Retinal pigment epithelial cell (primary cell): ENCODE data around the gene DLG4.
"Not testable (repeated sequence)": the region's sequence is repeated elsewhere in the genome, so short reads cannot be mapped to it uniquely, and the experiment has no call there.

ENCODE experiments used
- DNase-seq: peaks from one replicate; pipeline ENCODE4 v3.0.0-alpha.2; 2010; ENCODE audit warnings: low read depth
- H3K4me3 ChIP-seq: 2 replicates; pipeline ENCODE4 v1.5.1; 2011; ENCODE audit warnings: mild to moderate bottlenecking, low read length, control low read depth, moderate library complexity
- TF ChIP-seq, protein P1 (sequence below): conservative IDR thresholded peaks from 2 replicates; pipeline ENCODE4 v1.5.1; 2011; ENCODE audit warnings: low read depth, low read length, control low read depth, inconsistent platforms

DLG4 gene

DNA sequence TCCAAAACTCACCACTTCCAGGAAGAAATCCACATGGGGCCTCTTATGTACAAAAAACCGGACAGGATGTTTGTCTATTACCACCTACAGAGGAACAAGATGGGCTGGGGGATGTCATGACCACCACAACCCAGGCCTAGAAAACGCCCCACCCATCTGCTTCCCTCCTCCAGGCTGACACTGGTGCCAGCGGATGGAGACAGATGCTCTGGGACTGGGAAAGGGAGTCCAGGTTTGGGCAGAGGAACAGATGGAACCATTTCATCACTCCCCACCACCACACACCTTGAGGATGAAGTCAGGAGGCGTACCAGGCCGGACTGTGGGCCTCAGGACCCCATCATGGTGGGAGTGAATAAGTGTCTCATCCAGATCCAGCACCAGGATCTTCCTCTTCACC, 27.1 kb upstream of the DLG4 start:
- TF ChIP-seq, protein P1, sequence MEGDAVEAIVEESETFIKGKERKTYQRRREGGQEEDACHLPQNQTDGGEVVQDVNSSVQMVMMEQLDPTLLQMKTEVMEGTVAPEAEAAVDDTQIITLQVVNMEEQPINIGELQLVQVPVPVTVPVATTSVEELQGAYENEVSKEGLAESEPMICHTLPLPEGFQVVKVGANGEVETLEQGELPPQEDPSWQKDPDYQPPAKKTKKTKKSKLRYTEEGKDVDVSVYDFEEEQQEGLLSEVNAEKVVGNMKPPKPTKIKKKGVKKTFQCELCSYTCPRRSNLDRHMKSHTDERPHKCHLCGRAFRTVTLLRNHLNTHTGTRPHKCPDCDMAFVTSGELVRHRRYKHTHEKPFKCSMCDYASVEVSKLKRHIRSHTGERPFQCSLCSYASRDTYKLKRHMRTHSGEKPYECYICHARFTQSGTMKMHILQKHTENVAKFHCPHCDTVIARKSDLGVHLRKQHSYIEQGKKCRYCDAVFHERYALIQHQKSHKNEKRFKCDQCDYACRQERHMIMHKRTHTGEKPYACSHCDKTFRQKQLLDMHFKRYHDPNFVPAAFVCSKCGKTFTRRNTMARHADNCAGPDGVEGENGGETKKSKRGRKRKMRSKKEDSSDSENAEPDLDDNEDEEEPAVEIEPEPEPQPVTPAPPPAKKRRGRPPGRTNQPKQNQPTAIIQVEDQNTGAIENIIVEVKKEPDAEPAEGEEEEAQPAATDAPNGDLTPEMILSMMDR, result no peak
- no peak for DNase-seq
- H3K4me3 ChIP-seq, result no peak overlapping the region

DNA sequence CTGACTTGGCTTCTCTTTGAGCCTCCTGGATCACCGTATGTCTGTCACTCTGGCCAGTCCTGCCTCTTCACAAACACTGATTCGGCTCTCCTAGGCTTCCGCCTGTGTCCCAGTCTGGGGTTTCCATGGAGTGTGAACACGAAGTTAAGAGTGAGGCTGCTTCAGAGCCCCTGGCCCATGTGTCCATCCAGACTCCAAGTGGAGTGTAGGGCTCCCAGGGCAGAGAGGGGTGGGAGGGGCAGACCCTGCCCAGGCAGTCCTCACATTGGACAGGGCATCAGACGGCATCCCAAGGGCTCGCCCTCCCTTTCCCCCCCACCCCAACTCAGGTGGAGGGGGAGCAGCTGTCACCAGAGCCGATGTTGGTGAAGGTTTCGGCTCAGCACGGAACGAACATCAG, 24.2 kb upstream of the DLG4 start:
- DNase-seq, H3K4me3 ChIP-seq: not testable (repeated sequence)

DNA sequence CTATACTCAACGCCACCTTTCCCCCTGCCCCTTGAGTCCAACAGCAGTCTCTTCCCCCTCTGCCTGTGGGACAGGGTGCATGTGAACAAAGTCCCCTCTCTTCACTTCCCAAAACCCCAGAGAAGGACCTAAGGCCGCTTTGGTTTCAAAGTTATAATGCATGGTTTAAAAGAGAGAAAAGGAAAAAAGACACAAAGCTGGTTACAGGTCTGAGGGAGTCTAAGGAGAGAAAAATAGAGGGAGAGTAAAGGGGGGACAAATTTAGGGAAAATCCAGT, 23.8 kb upstream of the DLG4 start:
- no peak for DNase-seq
- TF ChIP-seq, protein P1, result no peak
- peak overlapping the region; percentile 95 for H3K4me3 ChIP-seq

DNA sequence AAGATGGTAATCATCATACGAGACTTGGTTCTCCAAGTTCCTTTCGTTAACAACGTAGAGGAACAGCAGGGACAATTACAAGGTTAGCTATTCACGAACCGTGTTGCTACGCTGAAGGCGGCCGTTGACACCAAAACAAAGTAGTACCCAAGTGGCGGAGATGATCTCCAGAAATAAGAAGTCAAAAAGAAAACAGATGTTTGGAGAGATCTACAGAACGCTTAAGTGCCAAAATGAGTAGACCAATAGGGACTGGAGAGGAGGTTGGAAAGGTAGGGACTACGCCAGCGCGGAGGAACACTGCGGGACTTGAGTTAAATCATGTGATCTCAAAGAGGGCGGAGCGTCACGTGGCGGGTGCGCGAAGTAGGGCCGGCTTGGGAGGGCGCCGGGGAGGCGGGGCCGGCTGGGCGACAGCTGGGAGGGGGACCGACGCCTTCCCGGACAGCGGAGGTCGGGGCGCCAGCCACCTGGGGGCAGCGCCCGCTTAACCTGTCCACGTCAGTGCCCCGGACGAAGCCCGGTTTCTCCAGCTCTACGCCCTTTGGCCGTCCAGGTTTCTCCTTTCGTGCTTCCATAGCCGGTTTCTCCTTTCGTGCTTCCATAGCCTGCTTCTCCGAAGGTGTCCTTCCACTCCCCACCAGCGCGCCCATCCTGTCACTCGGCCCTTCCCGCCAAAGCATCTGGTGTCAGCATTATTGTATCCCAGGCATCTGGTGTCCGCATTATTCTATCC, 23.2 kb upstream of the DLG4 start:
- peak; percentile 84 for DNase-seq
- peak overlapping the region; percentile 95 for H3K4me3 ChIP-seq
- TF ChIP-seq, protein P1, result no peak

DNA sequence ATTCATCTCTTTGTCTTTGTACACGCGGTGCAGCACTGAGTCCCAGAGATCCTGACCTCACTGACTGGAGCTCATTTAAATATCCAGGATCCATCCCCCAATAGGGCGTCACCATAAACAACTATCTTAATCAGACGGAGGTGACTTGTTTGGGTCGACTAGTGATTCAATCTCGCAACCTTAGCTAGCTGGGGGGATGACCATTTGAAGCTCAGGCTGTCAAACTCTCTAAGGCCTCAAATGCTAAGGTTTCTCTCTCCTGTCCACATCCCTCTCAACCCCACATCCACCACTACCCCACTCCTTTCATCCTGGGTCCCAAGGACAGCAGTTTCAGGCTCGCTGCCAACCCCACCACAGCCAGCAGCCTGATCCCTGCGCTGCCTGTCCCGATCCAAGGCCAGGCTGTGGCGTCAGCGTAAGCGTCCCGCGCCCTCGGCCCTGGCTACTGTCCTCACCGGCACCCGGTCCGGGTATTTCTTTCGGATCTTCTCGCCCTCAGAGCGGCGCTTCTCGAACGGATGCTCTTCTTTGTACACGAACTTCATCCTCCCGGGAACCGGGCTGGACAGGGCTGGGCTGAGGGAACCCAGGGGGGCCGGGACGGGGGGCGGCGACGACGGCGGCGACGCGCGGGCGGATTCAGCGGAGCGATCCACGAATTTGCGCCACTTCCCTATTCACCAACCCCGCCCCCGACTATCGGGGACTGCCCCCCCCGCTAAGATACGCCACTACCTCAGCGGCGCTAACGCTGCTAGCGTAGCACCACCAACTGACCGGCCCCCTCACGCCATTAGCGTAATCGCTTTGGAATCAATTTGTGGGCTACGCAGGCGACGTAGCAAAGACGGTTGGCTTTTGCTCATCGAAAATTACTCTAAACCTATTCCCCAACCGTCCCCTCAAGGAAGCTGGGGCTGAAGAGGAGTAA, 22.4 kb upstream of the DLG4 start, which contains the start of gene GABARAP:
Gene GABARAP, minus strand, starts transcription at position 667 of the 934 bp plus-strand sequence. Its CDS starts 119 bp downstream, at position 548.
- TF ChIP-seq, protein P1, result no peak
- peak; percentile 58 for DNase-seq

DNA sequence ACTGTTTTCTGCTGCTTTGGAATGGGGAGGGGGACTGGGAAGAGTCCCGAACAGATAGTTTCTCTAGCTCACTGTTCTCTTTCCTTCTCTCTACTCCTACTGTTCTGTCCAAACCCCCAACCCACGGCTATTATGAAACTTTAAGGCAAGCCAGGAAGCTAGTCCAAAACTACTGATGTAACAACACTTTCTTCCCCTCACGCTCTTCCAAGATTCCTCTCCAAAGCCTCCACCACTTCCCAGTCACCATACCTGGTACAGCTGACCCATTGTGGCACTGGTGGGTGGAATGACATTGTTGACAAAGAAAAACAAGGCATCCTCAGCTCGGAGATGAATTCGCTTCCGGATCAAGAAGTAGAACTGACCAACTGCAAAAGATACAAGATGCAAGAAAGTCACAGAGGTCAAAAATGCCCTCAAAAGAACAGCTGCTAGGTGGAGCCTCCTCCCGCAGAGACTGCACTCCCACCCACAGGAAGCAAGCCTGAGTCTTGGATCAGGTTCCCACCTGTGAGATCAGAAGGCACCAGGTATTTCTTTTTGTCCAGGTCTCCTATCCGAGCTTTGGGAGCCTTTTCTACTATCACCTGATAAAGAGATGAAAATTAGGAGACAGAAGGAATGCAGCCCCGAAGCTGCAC, 21.6 kb upstream of the DLG4 start:
- H3K4me3 ChIP-seq, result peak overlapping the region; percentile 95
- TF ChIP-seq, protein P1, result no peak
- no peak for DNase-seq

More for the DNA sequence above, 22.4 kb upstream of the DLG4 start, which contains the start of gene GABARAP:
- peak within 1 kb of the TSS; percentile 95 for H3K4me3 ChIP-seq

DNA sequence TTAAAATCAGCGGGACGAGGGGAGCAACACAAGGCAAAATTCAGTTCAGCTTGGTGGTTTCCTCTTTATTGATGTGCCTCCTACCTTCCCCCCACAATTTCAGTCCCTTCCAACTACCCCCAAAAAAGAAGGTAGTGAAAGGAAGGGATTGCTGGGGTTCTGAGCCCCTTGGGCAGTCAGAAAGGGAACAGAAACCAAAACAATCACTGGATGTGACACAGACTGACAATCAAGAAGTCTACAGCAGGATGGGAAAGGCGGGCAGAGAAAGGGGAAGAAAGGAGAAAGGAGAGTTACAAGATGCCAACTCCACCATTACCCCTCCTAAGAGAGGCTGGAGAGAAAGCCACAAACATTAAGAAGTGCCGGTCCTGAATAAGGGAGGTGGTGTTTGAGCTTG, 20.7 kb upstream of the DLG4 start:
- H3K4me3 ChIP-seq, result peak overlapping the region; percentile 95
- DNase-seq, result no peak
- TF ChIP-seq, protein P1, result no peak
